ENCODE results near the gene PPP1R16B.
A peak's percentile ranks its signal among the peaks of the same experiment; 100 is the strongest.

Gene PPP1R16B

DNA sequence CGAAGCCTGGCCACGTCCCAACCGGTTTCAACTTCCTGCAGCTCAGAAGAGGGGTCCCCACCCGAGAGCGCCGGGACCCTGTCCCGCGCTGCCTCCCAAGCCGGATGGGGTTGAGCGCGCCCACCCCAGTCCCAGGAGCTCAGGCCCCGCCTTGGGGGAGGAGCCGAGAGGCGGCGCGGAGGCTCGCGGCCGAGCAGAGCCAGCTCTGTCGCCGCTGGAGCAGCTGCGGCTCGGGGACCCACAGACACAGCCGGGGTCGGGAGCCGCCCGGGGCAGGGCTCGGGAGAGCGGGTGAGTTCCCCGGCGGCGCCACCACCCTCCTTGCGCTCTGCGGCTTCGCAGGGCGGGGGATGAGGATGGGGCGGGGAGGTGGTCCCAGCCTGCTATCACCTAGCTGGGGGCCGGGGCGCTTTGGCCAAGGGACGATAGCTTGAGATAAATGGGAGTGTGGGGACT is at the start of gene PPP1R16B:
PPP1R16B (plus strand) TSS at position 196 of the 456 bp plus-strand sequence. CDS start 30,229 bp downstream, outside the sequence.
- peak; percentile 23 for DNase-seq

DNA sequence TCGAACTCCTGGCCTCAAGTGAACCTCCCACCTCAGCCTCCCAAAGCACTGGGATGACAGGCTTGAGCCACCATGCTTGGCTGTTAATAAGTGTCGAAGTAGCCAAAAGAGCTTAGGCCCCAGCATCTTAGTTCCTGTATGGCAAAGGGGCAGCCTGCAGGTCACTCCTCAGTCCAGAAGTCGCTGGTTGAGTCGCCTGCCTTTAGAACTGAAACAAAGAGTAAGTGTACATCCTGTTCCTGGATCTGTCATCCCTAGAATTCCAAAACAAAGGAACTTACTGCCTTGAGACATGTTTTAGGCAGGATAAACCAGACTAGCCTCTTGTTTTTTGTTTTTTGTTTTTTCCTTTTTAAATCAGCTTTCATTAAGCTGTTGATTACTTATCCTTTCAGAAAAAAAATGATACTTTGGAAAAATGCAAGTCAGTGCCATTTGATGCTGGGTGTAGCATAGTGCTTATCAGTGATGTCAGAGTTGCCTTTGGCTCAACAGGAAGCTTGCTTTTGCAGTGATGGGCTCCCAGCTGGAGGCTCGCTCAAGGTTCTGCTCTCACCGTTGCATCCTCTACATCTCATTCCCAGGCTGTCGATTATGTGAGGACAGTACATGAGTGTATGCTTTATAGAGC is 48.2 kb upstream of the PPP1R16B start:
- DNase-seq, result no peak

DNA sequence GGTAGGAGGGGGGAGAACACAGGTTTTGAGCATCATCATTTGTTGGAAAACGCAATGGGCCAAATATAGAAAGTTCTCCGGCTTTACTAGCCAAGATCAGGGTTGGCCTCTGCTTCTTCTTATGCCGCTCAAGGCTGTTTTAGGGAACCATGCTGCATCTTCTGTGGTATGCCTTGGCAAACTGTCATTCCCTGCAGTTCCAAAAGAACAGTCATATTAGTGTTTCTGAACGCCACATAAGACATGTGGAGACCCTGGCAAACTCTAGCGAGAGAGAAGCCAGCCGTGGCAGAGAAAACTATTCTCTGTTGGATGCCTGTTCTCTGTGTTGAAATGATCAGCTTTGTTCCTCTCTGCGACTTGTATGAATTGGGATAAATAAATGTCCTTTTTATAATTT is 46.4 kb upstream of the PPP1R16B start:
- DNase-seq, result no peak

DNA sequence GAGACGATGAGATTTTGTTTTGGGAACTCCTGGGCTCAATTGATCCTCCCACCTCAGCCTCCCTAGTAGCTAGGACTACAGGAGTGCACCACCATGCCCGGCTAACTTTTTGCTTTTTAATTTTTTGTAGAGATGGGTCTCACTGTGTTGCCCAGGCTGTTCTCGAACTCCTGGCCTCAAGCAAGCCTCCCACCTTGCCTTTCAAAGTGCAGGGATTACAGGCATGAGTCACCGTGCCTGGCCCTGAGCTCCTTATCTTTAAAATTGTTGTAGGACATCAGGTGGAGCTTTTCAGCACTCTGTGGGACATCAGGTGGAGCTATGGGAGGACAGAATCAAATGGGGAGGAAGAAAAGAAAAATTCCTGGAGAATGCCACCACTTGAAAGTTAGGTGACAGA is 44.5 kb upstream of the PPP1R16B start:
- DNase-seq, result no peak

DNA sequence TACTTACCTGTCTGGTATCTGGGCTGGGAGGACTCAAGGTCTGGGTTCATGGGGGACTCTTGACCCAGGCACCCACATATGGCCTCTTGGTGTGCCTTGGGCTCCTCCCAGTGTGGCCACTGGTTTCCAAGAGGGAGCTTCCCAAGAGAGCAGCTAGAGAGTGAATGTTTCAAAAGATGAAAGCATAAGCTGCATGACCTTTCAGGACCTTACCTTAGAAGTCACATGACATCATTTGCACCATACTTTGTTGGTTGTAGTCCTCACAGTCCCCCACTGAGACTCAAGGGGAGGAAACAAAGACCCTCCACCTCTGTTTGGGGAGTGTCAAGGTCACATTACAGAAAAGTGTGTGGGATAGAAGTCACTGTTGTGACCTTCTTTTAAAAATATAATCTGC is 43.3 kb upstream of the PPP1R16B start:
- DNase-seq, result no peak

DNA sequence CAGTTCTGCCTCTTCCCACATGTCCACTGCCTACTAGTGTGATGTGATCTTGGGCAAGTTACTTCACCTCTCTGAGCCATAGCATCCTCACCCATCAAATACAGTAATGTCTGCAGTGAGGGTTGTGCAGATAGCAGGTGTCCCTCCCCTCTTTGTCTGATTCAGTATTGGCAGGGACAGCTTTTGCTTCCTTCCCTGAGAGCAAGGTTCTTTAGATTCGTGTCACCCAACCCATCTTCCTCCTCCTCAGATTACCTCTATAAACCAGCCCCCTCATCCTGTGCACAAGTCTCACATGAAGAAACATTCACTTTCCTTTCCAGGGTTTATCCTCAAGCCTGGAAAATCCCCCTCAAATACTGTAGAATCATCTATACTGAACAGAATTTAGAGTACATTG is 41.9 kb upstream of the PPP1R16B start:
- no peak for DNase-seq

DNA sequence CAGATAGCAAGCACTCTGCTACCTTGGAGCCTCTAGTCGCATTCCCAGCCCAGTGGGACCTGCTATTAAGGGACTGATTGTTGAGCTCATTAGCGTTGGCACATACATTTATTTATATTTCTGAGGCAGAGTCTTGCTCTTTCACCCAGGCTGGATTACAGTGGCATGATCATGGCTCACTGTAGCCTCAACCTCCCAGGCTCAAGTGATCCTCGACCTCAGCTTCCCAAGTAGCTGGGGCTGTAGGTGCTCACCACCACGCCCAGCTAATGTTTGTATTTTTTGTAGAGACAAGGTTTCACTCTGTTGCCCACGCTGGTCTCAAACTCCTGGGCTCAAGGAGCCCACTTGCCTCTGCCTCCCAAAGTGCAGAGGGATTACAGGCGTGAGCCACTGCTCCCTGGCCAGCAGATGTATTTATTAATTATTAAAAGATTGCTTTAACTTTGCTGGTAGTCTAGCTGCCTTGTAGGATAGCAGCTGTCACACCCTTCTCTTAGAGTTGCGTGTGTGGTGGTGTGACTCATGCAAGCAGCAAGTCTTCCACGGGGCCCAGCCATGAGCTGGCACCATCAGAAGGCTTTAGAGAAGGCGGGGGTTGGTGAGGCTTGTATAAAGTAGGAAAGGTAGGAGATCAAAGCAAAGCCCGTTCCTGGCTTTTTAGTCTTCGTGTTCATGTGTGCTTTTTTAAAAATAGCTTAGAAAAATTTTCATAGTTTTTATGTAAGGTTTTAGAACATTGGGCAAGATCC is 40.8 kb upstream of the PPP1R16B start:
- DNase-seq, result peak; percentile 60

DNA sequence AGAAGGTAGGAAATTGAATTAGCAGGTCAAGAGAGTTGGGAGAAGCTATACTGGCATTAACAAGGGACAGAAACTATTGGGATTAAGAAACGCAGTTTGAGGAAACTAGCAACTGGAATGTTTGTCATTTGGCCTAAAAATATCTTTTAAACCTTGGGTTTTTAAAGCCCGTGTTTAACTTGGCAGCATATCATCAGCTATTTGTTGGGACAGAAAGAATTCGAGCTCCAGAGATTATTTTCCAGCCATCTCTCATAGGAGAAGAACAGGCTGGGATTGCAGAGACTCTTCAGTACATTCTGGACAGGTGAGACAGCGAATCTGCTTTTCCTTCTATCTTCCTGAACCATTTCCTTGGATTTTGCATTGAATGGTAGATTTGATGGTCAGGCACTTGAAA is 39.4 kb upstream of the PPP1R16B start:
- DNase-seq, result no peak

DNA sequence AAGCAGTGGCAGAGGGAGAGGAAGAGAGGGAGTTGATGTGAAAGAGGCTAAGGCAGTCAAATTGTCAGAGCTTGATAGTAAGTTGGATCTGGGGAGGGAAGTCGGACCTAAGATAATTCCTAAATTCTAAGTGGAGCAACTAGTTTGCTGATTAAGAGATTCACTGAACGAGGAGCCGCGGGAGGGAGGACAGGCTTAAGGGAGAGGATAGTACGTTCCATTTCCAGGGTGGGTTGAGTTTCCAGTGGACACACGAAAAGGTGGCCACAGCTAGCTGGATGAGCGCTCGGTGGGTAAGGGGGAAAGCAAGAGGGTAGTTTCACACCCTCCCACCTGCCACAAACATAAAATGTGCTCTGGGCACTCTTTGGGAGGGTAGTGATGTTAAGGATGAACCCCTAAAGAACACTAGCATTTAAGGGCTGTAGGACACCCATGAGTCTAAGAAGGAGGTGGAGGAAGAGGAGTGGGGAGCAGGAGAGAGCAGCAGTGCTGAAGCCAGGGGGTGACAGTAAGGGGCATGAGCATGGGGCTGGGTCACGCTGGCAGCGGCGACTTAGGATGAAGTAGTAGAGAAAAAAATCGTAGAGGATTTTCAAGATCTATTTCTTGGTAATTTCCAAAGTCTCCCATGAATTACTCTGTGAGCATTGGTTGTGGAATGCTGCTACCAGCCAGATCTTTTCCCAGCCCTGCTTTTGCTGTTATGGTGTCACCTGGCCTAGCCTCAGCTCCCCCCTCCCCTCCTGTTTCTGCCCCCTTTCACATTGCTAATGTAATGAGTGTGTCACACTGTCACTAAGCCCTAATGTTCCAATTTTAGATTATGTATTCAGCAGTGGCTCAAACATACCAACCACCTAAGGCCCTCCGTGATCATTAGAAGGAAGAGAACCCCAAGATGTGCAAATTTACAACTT is 35.9 kb upstream of the PPP1R16B start:
- no peak for DNase-seq

DNA sequence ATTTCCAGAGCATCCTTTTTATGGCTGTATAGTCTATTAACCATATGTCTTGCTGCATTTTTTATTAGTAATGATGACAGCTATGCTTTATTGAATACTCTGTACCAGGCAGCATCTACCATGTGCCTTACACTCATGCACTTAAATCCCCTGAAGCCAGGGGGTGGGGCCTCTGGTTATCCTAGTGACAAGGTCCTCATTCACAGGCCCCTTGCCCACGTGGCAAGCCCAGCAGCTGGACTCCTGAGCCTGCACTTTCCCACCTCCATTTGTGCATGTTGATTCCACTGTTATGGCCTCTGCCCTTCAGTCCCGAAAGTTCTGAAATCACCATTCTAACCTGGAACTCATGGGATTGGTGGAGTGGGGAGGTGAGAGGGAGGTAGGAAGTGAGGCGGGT is 35.0 kb upstream of the PPP1R16B start:
- no peak for DNase-seq

DNA sequence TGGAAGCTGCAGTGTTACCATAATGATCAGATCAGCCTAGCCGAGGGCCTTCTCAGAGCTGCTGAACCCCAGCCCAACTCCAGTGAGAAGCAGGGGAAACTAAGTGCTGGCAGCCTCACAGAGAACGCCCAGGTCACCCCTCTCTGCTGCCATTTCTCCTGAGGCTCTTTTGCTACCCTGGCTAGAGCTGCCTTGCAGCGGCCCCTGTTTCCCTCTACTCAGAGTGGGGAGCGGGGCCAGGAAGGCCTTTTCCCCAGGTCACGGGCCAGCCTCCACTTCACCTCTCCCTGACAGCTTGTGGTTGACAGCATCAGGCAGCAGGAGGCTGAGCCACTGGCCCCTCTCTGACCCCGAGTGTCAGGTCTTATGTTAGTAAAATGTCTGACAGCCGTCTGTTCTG is 34.5 kb upstream of the PPP1R16B start:
- no peak for DNase-seq

DNA sequence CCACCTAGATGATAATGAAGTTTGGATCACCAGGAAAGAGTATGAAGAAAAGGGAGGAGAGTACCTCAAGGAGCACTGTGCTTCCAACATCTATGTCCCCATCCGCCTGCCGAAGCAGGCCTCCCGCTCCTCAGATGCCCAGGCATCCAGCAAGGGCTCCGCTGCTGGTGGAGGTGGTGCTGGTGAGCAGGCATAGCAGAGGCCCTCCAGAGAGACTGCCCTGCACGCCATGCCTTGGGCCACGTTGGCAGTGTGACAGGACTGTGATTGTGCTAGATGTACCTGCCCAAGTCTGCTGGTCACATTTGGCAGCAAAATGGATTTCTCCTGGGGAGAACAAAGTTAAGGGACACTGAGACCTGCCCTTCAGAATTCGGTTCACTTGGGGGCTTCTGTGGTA is 33.9 kb upstream of the PPP1R16B start:
- no peak for DNase-seq

DNA sequence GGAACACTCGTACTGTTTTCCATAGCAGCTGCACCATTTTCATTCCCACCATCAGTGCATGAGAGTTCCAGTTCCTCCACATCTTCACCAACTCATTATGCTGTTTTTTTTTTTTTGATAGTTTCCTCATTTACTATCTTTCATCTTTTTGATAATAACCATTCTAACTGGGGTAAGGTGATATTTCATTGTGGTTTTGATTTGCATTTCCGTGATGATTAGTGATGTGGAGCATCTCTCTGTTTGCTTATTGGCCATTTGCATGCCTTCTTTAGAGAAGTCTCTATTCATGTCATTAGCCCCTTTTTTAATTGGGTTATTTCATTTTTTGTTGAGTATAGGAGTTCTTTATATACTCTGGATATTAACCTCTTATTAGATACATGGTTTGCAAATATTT is 31.3 kb upstream of the PPP1R16B start:
- no peak for DNase-seq

DNA sequence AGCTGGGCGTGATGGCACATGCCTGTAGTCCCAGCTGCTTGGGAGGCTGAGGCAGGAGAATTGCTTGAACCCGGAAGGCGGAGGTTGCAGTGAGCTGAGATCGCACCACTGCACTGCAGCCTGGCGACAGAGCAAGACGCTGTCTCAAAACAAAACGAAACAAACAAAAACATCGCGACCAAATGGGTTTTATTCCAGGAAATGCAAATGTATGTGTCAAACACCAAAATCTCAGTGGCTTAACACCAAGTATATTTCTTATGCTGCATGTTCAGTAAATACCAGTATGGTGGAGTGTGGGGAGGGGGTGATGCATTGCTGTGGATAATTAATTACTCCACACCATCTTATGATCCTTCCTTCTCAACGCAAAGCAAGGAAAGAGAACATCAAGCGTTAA is 29.1 kb upstream of the PPP1R16B start:
- DNase-seq, result no peak

DNA sequence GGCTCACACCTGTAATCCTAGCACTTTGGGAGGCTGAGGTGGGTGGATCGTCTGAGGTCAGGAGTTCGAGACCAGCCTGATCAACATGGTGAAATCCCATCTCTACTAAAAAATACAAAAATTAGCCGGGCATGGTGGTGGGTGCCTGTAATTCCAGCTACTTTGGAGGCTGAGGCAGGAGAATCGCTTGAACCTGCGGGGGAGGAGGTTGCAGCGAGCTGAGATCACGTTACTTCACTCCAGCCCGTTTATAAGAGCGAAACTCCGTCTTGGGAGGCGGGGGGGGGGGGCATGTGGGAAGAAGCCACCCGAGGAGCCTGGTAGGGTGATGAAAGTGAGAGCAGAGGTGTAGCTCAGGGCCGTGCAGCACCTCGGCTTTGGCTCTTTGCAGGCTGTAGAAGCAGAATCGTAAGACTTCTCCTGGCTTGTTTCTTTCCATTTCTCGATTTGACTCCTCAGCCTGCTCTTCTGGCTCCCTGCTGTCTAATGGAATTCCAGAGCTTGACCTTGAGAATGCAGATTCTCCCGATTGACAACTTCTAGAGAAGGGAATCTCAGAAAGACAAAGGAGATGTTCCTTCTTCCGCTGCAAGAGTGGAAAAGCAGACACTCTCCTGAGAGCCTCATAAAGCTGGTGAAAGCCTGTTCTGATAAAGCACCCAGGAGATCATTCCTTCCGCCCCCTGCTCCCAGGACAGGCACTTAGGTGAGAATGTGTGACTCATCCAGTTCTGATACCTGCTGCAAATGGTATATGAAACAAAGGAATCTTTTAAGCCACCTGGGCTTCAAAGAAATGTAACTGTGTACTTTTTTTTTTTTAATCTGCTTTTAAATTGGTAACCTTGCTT is 26.0 kb upstream of the PPP1R16B start:
- no peak for DNase-seq

DNA sequence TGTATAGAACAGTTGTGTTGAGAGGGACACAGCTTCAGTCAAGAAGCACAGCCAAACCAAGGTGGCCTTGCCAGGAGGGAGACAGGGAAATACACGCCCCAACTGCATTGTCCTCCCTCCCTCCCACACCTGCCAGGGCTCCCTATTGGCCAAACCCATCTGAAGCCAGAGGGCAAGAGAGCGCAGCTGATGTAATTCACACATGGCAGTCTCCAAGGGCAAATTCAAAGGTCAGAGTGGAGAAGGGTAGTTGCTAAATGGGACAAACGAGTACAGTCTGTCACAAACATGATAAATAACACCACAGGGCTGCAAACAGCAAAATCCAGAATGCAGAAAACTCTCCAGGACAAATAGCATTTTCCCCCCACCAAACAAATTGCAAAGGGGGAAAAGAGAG is 23.2 kb upstream of the PPP1R16B start:
- DNase-seq, result no peak

DNA sequence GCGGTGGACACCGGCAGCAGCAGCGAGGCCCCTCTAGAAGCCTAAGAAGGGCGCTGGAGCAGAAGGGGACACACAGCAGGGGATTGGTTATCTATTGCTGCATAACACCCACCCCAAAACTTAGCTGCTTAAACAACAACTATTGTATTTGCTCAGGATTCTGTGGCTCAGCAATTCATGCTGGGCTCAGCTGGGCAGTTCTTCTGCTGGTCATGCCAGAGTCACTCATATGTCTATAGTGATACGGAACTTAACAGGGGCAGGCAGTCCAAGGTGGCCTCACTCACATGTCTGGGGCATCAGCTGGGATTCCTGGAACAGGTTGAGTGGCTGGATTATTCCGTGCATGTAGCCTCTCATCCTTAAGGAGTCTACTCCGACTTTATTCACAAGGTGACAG is 17.6 kb upstream of the PPP1R16B start:
- DNase-seq, result no peak

DNA sequence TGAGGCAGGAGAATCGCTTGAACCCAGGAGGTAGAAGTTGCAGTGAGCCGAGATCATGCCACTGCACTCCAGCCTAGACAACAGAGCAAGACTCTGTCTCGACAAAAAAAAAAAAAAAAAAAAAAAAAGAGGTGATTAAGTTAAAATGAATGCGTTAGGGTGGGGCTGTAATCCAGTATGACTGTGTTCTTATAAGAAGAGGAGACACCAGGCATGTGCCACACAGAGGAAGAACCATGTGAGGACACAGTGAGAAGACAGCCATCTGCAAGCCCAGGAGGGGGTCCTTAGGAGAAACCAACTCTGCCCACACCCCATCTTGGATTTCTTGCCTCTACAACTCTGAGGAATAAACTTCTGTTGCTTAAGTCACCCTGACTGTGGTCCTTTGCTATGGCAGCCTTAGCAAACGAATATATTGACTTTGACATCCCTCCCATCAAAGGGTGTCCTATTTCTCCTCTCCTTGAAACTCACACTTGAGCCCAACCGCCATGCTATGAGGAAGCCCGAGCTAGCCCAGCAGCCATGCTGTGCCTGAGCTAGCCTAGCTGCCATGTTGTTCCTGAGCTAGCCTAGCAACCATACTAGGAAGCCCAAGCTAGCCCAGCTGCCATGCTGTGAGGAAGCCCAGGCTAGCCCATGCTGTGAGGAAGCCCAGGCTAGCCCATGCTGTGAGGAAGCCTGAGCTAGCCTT is 15.8 kb upstream of the PPP1R16B start:
- no peak for DNase-seq

DNA sequence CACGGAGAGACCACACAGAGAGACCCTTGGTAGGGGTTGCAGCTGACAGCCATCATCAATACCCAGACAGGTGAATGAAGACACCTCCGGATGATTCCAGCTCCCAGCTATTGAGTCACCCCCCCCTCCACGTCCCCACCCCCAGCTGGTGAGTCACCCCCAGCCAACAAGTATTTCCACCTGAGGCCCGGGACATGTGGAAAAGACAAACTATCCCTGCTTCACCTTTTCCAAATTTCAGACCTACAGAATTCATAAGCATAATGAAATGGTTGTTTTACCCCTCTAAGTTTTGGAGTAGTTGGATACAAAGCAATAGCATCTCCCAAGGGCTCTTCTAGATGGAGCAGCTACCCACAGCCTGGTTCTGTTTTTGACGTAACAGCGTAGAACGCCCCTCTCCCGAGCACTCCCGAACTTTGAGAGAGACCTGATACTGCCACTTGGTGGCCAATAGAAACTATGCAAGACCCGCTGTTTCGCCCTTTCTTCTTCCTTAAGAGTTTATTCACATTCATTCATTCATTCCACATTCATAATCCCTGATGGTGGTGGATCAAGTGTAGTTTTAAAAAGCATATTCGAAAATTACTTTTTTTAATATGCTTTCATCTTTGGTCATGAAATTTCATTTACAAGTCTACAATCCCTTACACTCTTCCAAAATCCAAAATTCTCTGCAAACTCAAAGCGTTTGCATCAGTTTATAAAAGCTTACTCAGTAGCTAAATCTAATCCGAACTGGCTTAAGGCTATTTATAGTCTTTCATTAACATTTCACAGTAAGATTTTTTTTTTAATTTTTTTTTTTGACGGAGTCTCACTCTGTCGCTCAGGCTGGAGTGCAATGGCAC is 15.1 kb upstream of the PPP1R16B start:
- no peak for DNase-seq

DNA sequence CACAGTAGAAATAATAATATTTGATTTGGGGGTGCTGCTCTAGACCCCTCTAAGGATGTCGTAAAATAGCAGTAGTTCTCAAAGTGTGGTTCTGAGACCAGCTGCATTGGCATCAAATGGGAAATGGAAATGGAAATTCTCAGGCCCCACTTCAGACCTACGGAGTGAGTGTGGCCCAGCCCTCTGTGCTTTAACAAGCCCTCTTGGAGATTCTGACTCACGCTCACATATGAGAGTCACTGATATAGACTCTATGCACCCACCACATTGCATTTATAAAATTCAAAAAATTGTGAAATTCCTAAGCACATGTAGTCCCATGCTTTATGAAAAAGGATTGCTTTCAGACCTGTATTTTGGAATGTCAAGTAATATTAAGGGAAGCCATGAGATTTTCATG is 14.2 kb upstream of the PPP1R16B start:
- DNase-seq, result no peak

DNA sequence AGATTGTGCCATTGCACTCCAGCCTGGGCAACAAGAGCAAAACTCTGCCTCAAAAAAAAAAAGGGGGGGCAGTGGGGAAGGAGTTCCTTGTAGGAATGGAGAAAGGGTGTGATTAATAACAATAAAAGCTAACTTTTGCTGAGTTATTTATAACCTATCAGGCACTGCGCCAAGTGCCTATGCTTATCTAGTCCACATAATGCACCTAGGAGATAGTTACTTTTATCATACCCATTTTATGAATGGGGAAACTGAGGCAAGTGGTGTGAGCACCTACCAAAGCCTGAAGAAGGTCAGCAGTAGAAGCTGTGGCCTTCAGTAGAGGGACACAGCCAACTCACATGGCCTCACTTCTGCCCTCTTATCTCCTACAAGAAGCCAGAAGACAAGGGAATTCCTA is 13.6 kb upstream of the PPP1R16B start:
- no peak for DNase-seq
